Prostate gland (tissue), 2 donors: Measurements from ENCODE around the gene ZSWIM1.

Source experiments
- CTCF ChIP-seq, 4 experiments: fragments of 200-600 bp in 2 of 4; fragments of 450-650 bp in 2 of 4; sonication (generic) in 2 of 4; IDR thresholded peaks; 1 replicate in 3 of 4; 2 replicates in 1 of 4; pipeline ENCODE4 v1.5.1; 2016 to 2019; ENCODE audit warnings: antibody characterized with exemption in 4 of 4, mild to moderate bottlenecking in 2 of 4, moderate library complexity in 2 of 4
- POLR2A ChIP-seq: fragments of 450-650 bp; IDR thresholded peaks from one replicate; pipeline ENCODE4 v1.6.1; 2016; ENCODE audit warnings: antibody characterized with exemption, mild to moderate bottlenecking

- no peak for TF ChIP-seq CTCF (IDR thresholded peaks at IDR 0.05)
- no peak for TF ChIP-seq POLR2A
Observed at GRCh38 chr20:45894797-45895196, 13.8 kb downstream of the ZSWIM1 start.
